Endodermal cell (in vitro differentiated cells): ENCODE data around the gene UTP11. TPM values are rescaled to one million over a fixed set of nuclear protein-coding genes. Genes with fewer than 3 reads are reported as not detected.
A peak's percentile ranks its signal among the peaks of the same experiment; 100 is the strongest.
"Not testable (repeated sequence)": the region's sequence is repeated elsewhere in the genome, so short reads cannot be mapped to it uniquely, and the experiment has no call there.

Experiments used
- DNase-seq: peaks from one replicate; pipeline ENCODE4 v3.0.0-alpha.2; 2017
- H3K27ac ChIP-seq: 2 replicates; pipeline ENCODE4 v1.5.1; 2013; ENCODE audit warnings: mild to moderate bottlenecking, low read depth, low read length, moderate library complexity
- H3K27me3 ChIP-seq: 2 replicates; pipeline ENCODE4 v1.6.1; 2013; ENCODE audit warnings: mild to moderate bottlenecking, low read length, moderate library complexity; ENCODE audit not compliant: insufficient read depth, control insufficient read depth, poor library complexity, severe bottlenecking
- H3K36me3 ChIP-seq: 2 replicates; pipeline ENCODE4 v1.7.0; 2013; ENCODE audit warnings: mild to moderate bottlenecking, low read length, moderate library complexity; ENCODE audit not compliant: control insufficient read depth, insufficient read depth
- H3K4me1 ChIP-seq: one replicate; pipeline ENCODE4 v1.7.0; 2013; ENCODE audit warnings: low read length; ENCODE audit not compliant: control insufficient read depth, insufficient read depth
- H3K4me3 ChIP-seq: 2 replicates; pipeline ENCODE4 v1.5.1; 2013; ENCODE audit warnings: mild to moderate bottlenecking, low read length, moderate library complexity
- H3K9ac ChIP-seq: 2 replicates; pipeline ENCODE4 v1.6.1; 2013; ENCODE audit warnings: mild to moderate bottlenecking, low read length, moderate library complexity; ENCODE audit not compliant: poor library complexity, severe bottlenecking; ENCODE audit errors: extremely low read depth
- H3K9me3 ChIP-seq: 2 replicates; pipeline ENCODE4 v1.6.1; 2013; ENCODE audit warnings: mild to moderate bottlenecking, low read length, moderate library complexity; ENCODE audit not compliant: control insufficient read depth
- H3K27ac Mint-ChIP-seq: 2 replicates; pipeline ENCODE4 v1.8.0; 2020; ENCODE audit warnings: mixed read lengths
- H3K27me3 Mint-ChIP-seq: 2 replicates; pipeline ENCODE4 v1.8.0; 2021; ENCODE audit warnings: mild to moderate bottlenecking, mixed read lengths; ENCODE audit not compliant: insufficient read depth
- H3K36me3 Mint-ChIP-seq: 2 replicates; pipeline ENCODE4 v1.8.0; 2020; ENCODE audit warnings: low read depth, mixed read lengths
- H3K4me1 Mint-ChIP-seq: 2 replicates; pipeline ENCODE4 v1.8.0; 2020; ENCODE audit warnings: mixed read lengths
- H3K4me3 Mint-ChIP-seq: 2 replicates; pipeline ENCODE4 v1.8.0; 2020; ENCODE audit warnings: mild to moderate bottlenecking, moderate library complexity, mixed read lengths
- H3K9me3 Mint-ChIP-seq: 2 replicates; pipeline ENCODE4 v1.8.0; 2020; ENCODE audit warnings: mild to moderate bottlenecking, mixed read lengths
- WGBS, 2 experiments: methylation state at CpG; one replicate each; pipeline versions ENCODE4 v1.1.5 to v1.1.7; 2013; ENCODE audit warnings: missing lambda C conversion rate in 2 of 2, mixed read lengths in 1 of 2; ENCODE audit not compliant: insufficient coverage in 1 of 2, insufficient read length in 1 of 2; 5-methylcytosine and 5-hydroxymethylcytosine counted together
- long read RNA-seq, 4 experiments: library from polyadenylated mRNA in 2 of 4; library from RNA in 1 of 4; library from capped mRNA in 1 of 4; stranded (forward) in 3 of 4; unstranded in 1 of 4; transcript quantifications; one replicate each; pipeline ENCODE4 v2.0.0, GENCODE V29; 2020 to 2021; ENCODE audit warnings: inconsistent platforms in 1 of 4
- polyA plus RNA-seq, 2 experiments: library from polyadenylated mRNA; stranded (reverse); fragments of 50-300 nt; gene quantifications; one replicate each; pipeline ENCODE4 v1.2.3, GENCODE V29; 2013
- total RNA-seq, 2 donors: library from RNA; stranded (reverse); fragmentation: NEBNext Ultra II Directional in 1 of 2; extraction: Animal tissue kit (Norgen Biotek cat#: 25700) in 1 of 2; gene quantifications; 2 replicates in 1 of 2; 3 replicates in 1 of 2; pipeline ENCODE4 v1.2.1, GENCODE V29; 2021
- TF ChIP-seq, protein P1 (sequence below): fragments of 200-600 bp; sonication (generic); conservative IDR thresholded peaks from 2 replicates; pipeline ENCODE4 v1.5.0; 2021; ENCODE audit warnings: antibody characterized with exemption, mild to moderate bottlenecking

Gene UTP11, protein sequence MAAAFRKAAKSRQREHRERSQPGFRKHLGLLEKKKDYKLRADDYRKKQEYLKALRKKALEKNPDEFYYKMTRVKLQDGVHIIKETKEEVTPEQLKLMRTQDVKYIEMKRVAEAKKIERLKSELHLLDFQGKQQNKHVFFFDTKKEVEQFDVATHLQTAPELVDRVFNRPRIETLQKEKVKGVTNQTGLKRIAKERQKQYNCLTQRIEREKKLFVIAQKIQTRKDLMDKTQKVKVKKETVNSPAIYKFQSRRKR
- 10 to 100 TPM; 40.9 to 46.3 TPM for total RNA-seq
- 50.0 TPM for polyA plus RNA-seq (2013, experiment 1 of 2)
- 54.7 TPM for polyA plus RNA-seq (2013, experiment 2 of 2)
- long read RNA-seq, experiment 1, transcript UTP11-201 (8 exons, 2,019 nt): major isoform, 18 of 28 reads
- long read RNA-seq, experiment 1, partial matches to known transcripts: 6 of 28 reads
- long read RNA-seq, experiment 1, other reads (novel, unspliced or antisense): 3 of 28 reads
- long read RNA-seq, experiment 2, transcript UTP11-201 (8 exons, 2,019 nt): major isoform, 112 of 118 reads
- long read RNA-seq, experiment 2, partial matches to known transcripts: 3 of 118 reads
- long read RNA-seq, experiment 2, other reads (novel, unspliced or antisense): 3 of 118 reads
- long read RNA-seq, experiment 3, transcript UTP11-201 (8 exons, 2,019 nt): major isoform, 130 of 142 reads
- long read RNA-seq, experiment 3, partial matches to known transcripts: 2 of 142 reads
- long read RNA-seq, experiment 3, other reads (novel, unspliced or antisense): 7 of 142 reads
- long read RNA-seq, experiment 4, transcript UTP11-201 (8 exons, 2,019 nt): major isoform, 183 of 187 reads
- long read RNA-seq, experiment 4, partial matches to known transcripts: 3 of 187 reads
- long read RNA-seq, experiment 4, other reads (novel, unspliced or antisense): 1 of 187 reads

DNA sequence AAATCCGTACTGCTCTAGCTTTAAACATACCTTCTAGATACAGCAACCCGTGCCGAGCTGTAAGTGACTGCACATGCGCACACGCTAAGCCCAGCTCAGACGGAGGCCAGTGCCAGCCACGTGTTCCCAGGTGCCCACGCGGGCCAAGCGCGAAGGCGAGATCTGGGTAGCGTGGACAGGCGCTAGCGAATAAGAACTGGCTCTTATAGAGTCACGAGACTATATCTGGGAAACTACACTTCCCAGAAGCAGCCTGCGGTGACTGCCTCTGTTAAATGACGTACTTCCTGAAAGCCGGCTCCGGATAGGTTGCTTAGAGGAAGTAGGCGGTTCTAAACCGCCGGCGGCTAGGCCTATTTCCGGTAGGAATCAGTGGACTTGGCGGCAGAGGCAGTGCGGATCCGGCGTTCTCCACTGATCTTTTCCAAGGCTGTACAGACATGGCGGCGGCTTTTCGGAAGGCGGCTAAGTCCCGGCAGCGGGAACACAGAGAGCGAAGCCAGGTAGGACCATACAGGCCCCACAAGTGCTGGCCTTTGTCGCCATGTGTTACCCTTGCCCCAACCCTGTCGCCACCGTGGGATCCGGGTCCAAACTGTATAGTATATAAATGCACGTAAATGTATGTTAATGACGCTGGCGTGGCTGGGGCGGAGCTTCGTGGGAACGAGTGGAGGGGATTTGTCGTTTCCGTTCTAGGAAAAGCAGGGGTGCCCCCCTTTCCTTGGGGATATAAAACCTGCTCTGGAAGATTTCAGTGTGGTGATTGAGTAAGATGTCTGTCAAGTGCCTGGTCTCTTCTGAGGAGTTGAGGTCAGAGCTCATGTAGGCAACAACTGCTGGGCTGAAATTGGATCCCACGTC, at the start of gene UTP11:
UTP11 (plus strand) TSS at position 372 of the 864 bp plus-strand sequence; CDS start at position 441, 69 bp downstream.
- peaks cover 19% of the 10 kb centered on the region for H3K4me1 Mint-ChIP-seq
- H3K4me1 ChIP-seq: peaks cover 4% of the 10 kb centered on the region

DNA sequence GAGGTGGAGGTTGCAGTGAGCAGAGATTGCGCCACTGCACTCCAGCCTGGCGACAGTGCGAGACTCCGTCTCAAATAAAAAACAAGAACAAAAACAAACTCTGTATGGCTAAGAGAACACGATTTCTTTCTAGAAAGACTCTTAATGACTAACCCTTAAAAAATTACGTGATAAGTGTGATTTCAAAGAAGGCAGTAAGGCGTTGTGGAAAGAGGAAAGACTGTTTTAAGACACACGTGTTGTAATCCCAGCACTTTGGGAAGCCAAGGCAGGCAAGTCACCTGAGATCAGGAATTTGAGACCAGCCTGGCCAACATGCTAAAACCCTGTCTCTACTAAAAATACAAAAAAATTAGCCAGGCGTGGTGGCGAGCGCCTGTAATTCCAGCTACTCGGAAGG, 48.4 kb upstream of the UTP11 start:
- not testable (repeated sequence) for H3K4me1 Mint-ChIP-seq, H3K4me3 Mint-ChIP-seq, H3K27me3 Mint-ChIP-seq, H3K27me3 ChIP-seq, H3K27ac ChIP-seq, DNase-seq, H3K9me3 Mint-ChIP-seq, H3K27ac Mint-ChIP-seq, H3K9me3 ChIP-seq, H3K4me1 ChIP-seq, H3K4me3 ChIP-seq, H3K9ac ChIP-seq
- 86 to 87% methylated on average over 10 to 12 of the region's 12 CpGs for WGBS, 2 experiments
- H3K36me3 ChIP-seq: peaks cover 55% of the 10 kb centered on the region
- peaks cover 60% of the 10 kb centered on the region for H3K36me3 Mint-ChIP-seq

More for the DNA sequence above, at the start of gene UTP11:
- Histone ChIP-seq H3K27ac (peak within 1 kb of the TSS; percentile 82), H3K9me3 (no peaks in the 10 kb centered on the region), H3K36me3 (peaks cover 22% of the 10 kb centered on the region), H3K4me3 (peak within 1 kb of the TSS; percentile 90), H3K9ac (peak within 1 kb of the TSS; percentile 79), H3K27me3 (no peaks in the 10 kb centered on the region)
- Mint-ChIP-seq H3K4me3 (peak within 1 kb of the TSS; percentile 100), H3K9me3 (peaks cover 3% of the 10 kb centered on the region), H3K27me3 (no peaks in the 10 kb centered on the region), H3K27ac (peak within 1 kb of the TSS; percentile 99), H3K36me3 (peaks cover 13% of the 10 kb centered on the region)
- 4 to 5% methylated on average over 19 to 49 of the region's 49 CpGs for WGBS, 2 experiments
- peak; percentile 97 for DNase-seq
- TF ChIP-seq, protein P1, sequence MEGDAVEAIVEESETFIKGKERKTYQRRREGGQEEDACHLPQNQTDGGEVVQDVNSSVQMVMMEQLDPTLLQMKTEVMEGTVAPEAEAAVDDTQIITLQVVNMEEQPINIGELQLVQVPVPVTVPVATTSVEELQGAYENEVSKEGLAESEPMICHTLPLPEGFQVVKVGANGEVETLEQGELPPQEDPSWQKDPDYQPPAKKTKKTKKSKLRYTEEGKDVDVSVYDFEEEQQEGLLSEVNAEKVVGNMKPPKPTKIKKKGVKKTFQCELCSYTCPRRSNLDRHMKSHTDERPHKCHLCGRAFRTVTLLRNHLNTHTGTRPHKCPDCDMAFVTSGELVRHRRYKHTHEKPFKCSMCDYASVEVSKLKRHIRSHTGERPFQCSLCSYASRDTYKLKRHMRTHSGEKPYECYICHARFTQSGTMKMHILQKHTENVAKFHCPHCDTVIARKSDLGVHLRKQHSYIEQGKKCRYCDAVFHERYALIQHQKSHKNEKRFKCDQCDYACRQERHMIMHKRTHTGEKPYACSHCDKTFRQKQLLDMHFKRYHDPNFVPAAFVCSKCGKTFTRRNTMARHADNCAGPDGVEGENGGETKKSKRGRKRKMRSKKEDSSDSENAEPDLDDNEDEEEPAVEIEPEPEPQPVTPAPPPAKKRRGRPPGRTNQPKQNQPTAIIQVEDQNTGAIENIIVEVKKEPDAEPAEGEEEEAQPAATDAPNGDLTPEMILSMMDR: no peak

DNA sequence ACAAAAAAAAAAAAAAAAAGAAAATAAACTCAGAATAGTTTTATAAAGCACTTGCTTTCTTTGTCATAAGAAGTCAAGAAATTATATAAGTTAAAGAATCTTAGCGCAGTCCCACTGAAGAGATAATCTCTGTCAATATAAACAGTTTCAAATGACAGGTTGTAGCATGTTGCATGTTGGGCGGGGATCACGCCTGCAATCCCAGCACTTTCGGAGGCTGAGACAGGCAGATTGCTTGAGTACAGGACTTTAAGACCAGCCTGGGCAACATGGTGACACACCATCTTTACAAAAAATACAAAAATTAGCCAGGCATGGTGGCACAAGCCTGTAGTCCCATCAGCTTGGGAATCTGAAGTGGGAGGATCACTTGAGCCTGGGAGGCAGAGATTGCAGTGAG, 47.2 kb upstream of the UTP11 start:
- no peak overlapping the region for H3K9ac ChIP-seq
- peaks cover 57% of the 10 kb centered on the region for H3K36me3 ChIP-seq
- peaks cover 65% of the 10 kb centered on the region for H3K36me3 Mint-ChIP-seq
- TF ChIP-seq, protein P1: no peak
- no peaks in the 10 kb centered on the region for H3K4me1 Mint-ChIP-seq
- no peak for DNase-seq
- no peaks in the 10 kb centered on the region for H3K9me3 ChIP-seq
- no peak overlapping the region for H3K4me3 ChIP-seq
- H3K4me1 ChIP-seq: no peaks in the 10 kb centered on the region
- no peaks in the 10 kb centered on the region for H3K27me3 Mint-ChIP-seq
- H3K9me3 Mint-ChIP-seq: no peaks in the 10 kb centered on the region
- WGBS, 2 experiments: 96 to 100% methylated on average over 3 to 4 of the region's 4 CpGs
- H3K27ac Mint-ChIP-seq: no peak overlapping the region
- no peak overlapping the region for H3K27ac ChIP-seq
- no peak overlapping the region for H3K4me3 Mint-ChIP-seq
- H3K27me3 ChIP-seq: no peaks in the 10 kb centered on the region

GRCh38 chr1:37973684-37974083, 38.9 kb upstream of the UTP11 start:
- not testable (repeated sequence) for H3K27me3 Mint-ChIP-seq, H3K27ac Mint-ChIP-seq, H3K4me3 ChIP-seq, H3K9me3 ChIP-seq, H3K9ac ChIP-seq, H3K4me1 Mint-ChIP-seq, H3K27ac ChIP-seq, H3K4me1 ChIP-seq, DNase-seq, H3K4me3 Mint-ChIP-seq, H3K27me3 ChIP-seq
- H3K36me3 ChIP-seq: peaks cover 65% of the 10 kb centered on the region
- Mint-ChIP-seq H3K9me3 (peaks cover 14% of the 10 kb centered on the region), H3K36me3 (peaks cover 85% of the 10 kb centered on the region)
- WGBS, 2 experiments: 79 to 97% methylated on average over 2 to 3 of the region's 5 CpGs
